Keratinocyte (primary cell): Measurements from ENCODE around the gene ADAMTS13. TPM values are rescaled to one million over a fixed set of nuclear protein-coding genes. Genes with fewer than 3 reads are reported as not detected.

Experiments
- DNase-seq: peaks from one replicate; pipeline ENCODE4 v3.0.0-alpha.2; 2011; ENCODE audit warnings: low read depth, missing footprints, low spot score
- FAIRE-seq: peaks from 2 replicates; lab custom pipeline; 2011; peaks lifted over from hg19 to GRCh38; lab: Jason Lieb, UNC
- H2AFZ ChIP-seq: 2 replicates; pipeline ENCODE4 v1.6.0; 2012; ENCODE audit warnings: low read length, control low read depth, inconsistent platforms; ENCODE audit not compliant: control insufficient read depth
- H3K27ac ChIP-seq: 2 replicates; pipeline ENCODE4 v1.5.1; 2011; ENCODE audit warnings: low read length; ENCODE audit not compliant: control insufficient read depth, insufficient read depth
- H3K27me3 ChIP-seq: 3 replicates; pipeline ENCODE4 v1.6.0; 2011; ENCODE audit warnings: low read length; ENCODE audit not compliant: control insufficient read depth, insufficient read depth; ENCODE audit errors: extremely low read depth
- H3K36me3 ChIP-seq, 2 experiments: 2 replicates in 1 of 2; 3 replicates in 1 of 2; pipeline ENCODE4 v1.5.1; 2011; ENCODE audit warnings: low read length in 2 of 2, mild to moderate bottlenecking in 1 of 2; ENCODE audit not compliant: control insufficient read depth in 2 of 2, insufficient read depth in 2 of 2; ENCODE audit errors: extremely low read depth in 1 of 2
- H3K4me1 ChIP-seq: 3 replicates; pipeline ENCODE4 v1.5.1; 2011; ENCODE audit warnings: low read length; ENCODE audit not compliant: control insufficient read depth, insufficient read depth; ENCODE audit errors: extremely low read depth
- H3K4me2 ChIP-seq: 3 replicates; pipeline ENCODE4 v1.6.0; 2011; ENCODE audit warnings: low read depth, low read length; ENCODE audit not compliant: control insufficient read depth, insufficient read depth; ENCODE audit errors: extremely low read depth
- H3K4me3 ChIP-seq, 3 experiments: fragments of 200-600 bp in 1 of 3; sonication (generic) in 1 of 3; 2 replicates in 2 of 3; 3 replicates in 1 of 3; pipeline ENCODE4 v1.5.1; 2011 to 2016; ENCODE audit warnings: low read length in 3 of 3, mild to moderate bottlenecking in 3 of 3, control low read depth in 2 of 3, inconsistent platforms in 1 of 3, low read depth in 1 of 3, mixed read lengths in 1 of 3, mixed run types in 1 of 3, moderate library complexity in 1 of 3; ENCODE audit not compliant: control insufficient read depth in 2 of 3, insufficient read depth in 2 of 3; ENCODE audit errors: extremely low read depth in 1 of 3
- H3K79me2 ChIP-seq: 2 replicates; pipeline ENCODE4 v1.6.0; 2012; ENCODE audit warnings: low read length; ENCODE audit not compliant: control insufficient read depth, insufficient read depth
- H3K9ac ChIP-seq: 3 replicates; pipeline ENCODE4 v1.6.0; 2011; ENCODE audit warnings: low read length; ENCODE audit not compliant: control insufficient read depth, insufficient read depth; ENCODE audit errors: extremely low read depth
- H3K9me1 ChIP-seq: 3 replicates; pipeline ENCODE4 v1.6.0; 2011; ENCODE audit warnings: low read length; ENCODE audit not compliant: control insufficient read depth, insufficient read depth; ENCODE audit errors: extremely low read depth
- H3K9me3 ChIP-seq: 2 replicates; pipeline ENCODE4 v1.5.1; 2012; ENCODE audit warnings: low read depth, low read length; ENCODE audit not compliant: control insufficient read depth
- H4K20me1 ChIP-seq: 3 replicates; pipeline ENCODE4 v1.6.0; 2011; ENCODE audit warnings: low read length; ENCODE audit not compliant: control insufficient read depth, insufficient read depth; ENCODE audit errors: extremely low read depth
- EZH2 ChIP-seq: IDR thresholded peaks from one replicate; pipeline ENCODE4 v1.6.1; 2012; ENCODE audit warnings: inconsistent platforms, mild to moderate bottlenecking, low read length, moderate library complexity
- dilution Hi-C: fragments of 300-500 bp; cut with MboI; formaldehyde crosslinking; loops from one replicate; pipeline ENCODE4 v1.7.0; 2020; ENCODE audit warnings: low sequenced_read_pairs; ENCODE audit not compliant: extremely low pct_ligation_motif_present
- polyA plus RNA-seq, 5 experiments: library from polyadenylated mRNA; depleted of rRNA in 3 of 5; stranded (reverse) in 3 of 5; stranded (forward) in 1 of 5; unstranded in 1 of 5; fragments of >200 nt; gene quantifications; 1 replicate in 1 of 5; 2 replicates in 3 of 5; 3 replicates in 1 of 5; pipeline versions ENCODE4 v1.2.1 to v1.2.3, GENCODE V29; 2011 to 2012; ENCODE audit warnings: missing spikeins in 2 of 5, low read depth in 1 of 5, low replicate concordance in 1 of 5
- TF ChIP-seq, protein P1 (sequence below), 3 experiments: IDR thresholded peaks in 1 of 3; conservative IDR thresholded peaks in 1 of 3; optimal IDR thresholded peaks in 1 of 3; 2 replicates in 2 of 3; 3 replicates in 1 of 3; pipeline versions ENCODE3 to v1.5.1; 2011; ENCODE audit warnings: low read length in 3 of 3, mild to moderate bottlenecking in 3 of 3, moderate library complexity in 2 of 3, control low read depth in 1 of 3, inconsistent platforms in 1 of 3; ENCODE audit not compliant: insufficient read depth in 2 of 3; ENCODE audit errors: extremely low read depth in 1 of 3

The ADAMTS13 gene
- polyA plus RNA-seq, 1 donor (not counting 4 experiments of a cell fraction or from before 2014, with no cell fraction given), result 1.1 TPM

DNA sequence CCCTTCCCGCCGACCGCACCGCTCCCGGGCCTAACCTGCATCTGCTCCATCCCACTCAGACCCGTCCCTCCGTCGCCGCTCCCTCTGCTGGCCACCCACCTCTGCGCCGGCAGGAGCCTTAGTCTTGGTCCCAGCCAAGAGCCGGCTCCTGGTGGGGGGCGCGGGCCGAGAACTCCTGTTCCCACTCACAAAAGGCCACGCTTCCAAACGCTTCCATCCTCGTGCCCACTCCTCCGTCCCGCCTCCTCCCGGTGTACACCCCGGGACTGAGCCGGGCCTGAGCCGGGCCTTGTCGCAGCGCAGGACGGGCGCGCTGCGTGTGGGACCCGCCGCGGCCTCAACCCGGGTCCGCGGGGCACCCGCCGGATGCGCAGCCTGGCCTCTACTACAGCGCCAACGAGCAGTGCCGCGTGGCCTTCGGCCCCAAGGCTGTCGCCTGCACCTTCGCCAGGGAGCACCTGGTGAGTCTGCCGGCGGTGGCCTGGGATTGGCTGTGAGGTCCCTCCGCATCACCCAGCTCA is 7.5 kb downstream of the ADAMTS13 start:
- no peak for TF ChIP-seq EZH2
- TF ChIP-seq, protein P1, sequence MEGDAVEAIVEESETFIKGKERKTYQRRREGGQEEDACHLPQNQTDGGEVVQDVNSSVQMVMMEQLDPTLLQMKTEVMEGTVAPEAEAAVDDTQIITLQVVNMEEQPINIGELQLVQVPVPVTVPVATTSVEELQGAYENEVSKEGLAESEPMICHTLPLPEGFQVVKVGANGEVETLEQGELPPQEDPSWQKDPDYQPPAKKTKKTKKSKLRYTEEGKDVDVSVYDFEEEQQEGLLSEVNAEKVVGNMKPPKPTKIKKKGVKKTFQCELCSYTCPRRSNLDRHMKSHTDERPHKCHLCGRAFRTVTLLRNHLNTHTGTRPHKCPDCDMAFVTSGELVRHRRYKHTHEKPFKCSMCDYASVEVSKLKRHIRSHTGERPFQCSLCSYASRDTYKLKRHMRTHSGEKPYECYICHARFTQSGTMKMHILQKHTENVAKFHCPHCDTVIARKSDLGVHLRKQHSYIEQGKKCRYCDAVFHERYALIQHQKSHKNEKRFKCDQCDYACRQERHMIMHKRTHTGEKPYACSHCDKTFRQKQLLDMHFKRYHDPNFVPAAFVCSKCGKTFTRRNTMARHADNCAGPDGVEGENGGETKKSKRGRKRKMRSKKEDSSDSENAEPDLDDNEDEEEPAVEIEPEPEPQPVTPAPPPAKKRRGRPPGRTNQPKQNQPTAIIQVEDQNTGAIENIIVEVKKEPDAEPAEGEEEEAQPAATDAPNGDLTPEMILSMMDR (optimal IDR thresholded peaks at IDR 0.05 in 1 of 3, IDR thresholded peaks at IDR 0.05 in 1 of 3, conservative IDR thresholded peaks at IDR 0.05 in 1 of 3; ENCODE audit: extremely low read depth in 1 of 3, insufficient read depth in 2 of 3, low read length in 3 of 3), result peak in 2 of 3 experiments; percentile 24 to 50
- Histone ChIP-seq H4K20me1 (no peaks in the 10 kb centered on the region), H3K4me1 (no peaks in the 10 kb centered on the region), H3K9ac (no peak overlapping the region), H2AFZ (no peak overlapping the region), H3K4me3 (no peak overlapping the region), H3K4me2 (no peak overlapping the region), H3K27me3 (peaks cover 19% of the 10 kb centered on the region), H3K79me2 (no peaks in the 10 kb centered on the region), H3K9me1 (no peaks in the 10 kb centered on the region), H3K36me3 (no peaks in the 10 kb centered on the region), H3K27ac (no peak overlapping the region), H3K9me3 (no peaks in the 10 kb centered on the region)
- dilution Hi-C loops, result no loop called here
- FAIRE-seq, result no peak
- DNase-seq, result no peak

DNA sequence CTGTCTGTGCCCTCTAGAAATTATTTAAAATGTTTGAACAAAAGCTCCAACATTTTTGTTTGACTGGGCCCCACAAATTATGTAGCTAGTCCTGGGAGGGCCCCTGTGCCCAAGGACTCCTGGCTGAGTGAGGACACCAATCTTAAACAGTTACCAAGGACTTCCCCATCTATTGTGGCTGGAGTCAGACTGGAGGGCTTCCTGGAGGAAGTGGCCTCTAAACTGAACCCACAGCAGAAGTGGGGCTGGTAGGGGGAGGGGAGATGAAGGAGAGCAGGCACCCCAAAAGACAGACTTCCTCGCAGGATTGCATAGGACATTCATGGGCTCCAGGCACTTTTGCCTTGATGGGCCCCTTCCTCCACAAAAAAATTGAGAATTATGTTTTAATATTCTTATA is 8.1 kb downstream of the ADAMTS13 start:
- Histone ChIP-seq H3K9ac (no peak overlapping the region), H3K27ac (no peak overlapping the region), H3K36me3 (no peaks in the 10 kb centered on the region), H3K27me3 (peaks cover 19% of the 10 kb centered on the region), H3K79me2 (no peaks in the 10 kb centered on the region), H3K4me2 (no peak overlapping the region), H4K20me1 (no peaks in the 10 kb centered on the region), H3K9me3 (no peaks in the 10 kb centered on the region), H3K4me3 (no peak overlapping the region), H3K9me1 (no peaks in the 10 kb centered on the region), H3K4me1 (no peaks in the 10 kb centered on the region), H2AFZ (no peak overlapping the region)
- DNase-seq, result no peak
- no peak for FAIRE-seq
- dilution Hi-C loops, result no loop called here
- TF ChIP-seq EZH2, result no peak
- TF ChIP-seq, protein P1 (optimal IDR thresholded peaks at IDR 0.05 in 1 of 3, IDR thresholded peaks at IDR 0.05 in 1 of 3, conservative IDR thresholded peaks at IDR 0.05 in 1 of 3; ENCODE audit: extremely low read depth in 1 of 3, insufficient read depth in 2 of 3, low read length in 3 of 3), result no peak
